HG02981 (cell line): ENCODE data around the gene STMND1.
"Not testable (repeated sequence)": the region's sequence is repeated elsewhere in the genome, so short reads cannot be mapped to it uniquely, and the experiment has no call there.

Experiments used
- ATAC-seq: cut with Tn5 transposase; IDR thresholded peaks from one replicate; pipeline ENCODE4 v1.9.1; 2021; ENCODE audit warnings: mild to moderate bottlenecking, moderate library complexity; ENCODE audit not compliant: unreplicated experiment

The STMND1 gene

GRCh38 chr6:17101422-17102257 lies at the start of gene STMND1:
STMND1 (plus strand) TSS chr6:17102050; CDS start chr6:17102258, 208 bp downstream.
- no peak for ATAC-seq

DNA sequence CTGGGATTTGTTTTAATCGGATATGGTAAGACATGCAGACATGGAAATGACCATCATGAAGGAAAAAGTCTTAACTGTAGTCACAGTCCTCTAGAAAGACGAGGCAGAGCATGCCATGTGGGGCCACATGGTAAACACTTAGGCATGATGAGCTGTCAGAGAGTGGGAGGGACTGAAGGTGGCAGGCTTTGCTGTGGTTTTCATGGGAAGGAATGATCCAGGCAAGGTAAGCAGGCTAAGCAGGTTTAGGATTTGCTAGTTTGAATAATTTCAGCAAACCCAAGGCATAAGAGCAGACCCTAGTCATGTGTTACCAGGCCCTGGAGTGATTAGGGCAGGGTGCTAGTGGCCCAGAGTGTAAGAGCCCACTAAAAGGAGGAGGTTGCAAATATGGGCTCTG lies 47.2 kb upstream of the STMND1 start:
- no peak for ATAC-seq

GRCh38 chr6:17057322-17057721 lies 44.5 kb upstream of the STMND1 start:
- no peak for ATAC-seq

- ATAC-seq, result no peak
Measured at GRCh38 chr6:17058550-17058949, 43.3 kb upstream of the STMND1 start.

GRCh38 chr6:17059022-17059421 lies 42.8 kb upstream of the STMND1 start:
- no peak for ATAC-seq

GRCh38 chr6:17059850-17060249 lies 42.0 kb upstream of the STMND1 start:
- ATAC-seq, result no peak

DNA sequence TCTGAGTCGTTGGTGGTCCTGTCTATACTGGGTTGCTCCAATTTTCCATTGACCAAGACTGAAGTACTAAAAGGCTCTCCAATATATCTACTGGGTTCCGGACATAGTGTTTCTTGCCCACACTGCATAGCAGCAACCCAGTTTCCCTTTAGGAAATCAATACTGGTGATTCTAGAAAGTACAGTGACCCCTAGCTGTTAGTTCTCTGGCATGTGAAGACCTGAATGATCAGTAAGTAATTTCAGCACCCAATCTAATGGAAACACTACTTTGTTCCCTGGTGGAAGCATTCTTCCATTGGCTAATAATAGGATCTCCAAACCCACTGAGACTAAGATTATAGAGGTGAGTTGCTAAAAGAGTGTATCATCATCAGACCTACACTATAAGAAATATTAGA lies 40.8 kb upstream of the STMND1 start:
- no peak for ATAC-seq

DNA sequence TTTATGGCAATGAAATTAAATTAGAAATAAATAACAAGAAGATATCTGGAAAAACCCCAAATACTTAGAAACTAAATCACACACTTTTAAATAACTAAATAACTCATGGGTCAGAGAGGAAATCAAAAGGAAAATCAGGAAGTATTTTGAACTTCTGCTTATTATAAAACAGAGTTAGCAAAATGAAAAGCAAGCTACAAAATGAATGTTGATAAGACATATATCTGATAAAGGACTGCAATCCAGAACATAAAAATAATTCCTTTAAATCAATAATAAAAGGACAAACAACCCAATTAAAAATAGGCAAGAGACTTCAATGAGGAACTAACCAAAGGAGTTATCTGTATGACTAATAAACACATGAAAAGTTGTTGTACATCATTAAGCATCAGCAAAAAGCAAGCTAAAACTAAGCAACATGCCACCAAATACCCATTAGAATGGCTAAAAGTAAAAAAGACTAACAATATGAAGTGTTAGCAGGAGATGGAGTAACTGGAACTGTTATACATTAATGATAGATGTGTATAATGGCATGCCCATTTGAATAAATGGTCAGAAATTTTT lies 38.9 kb upstream of the STMND1 start:
- no peak for ATAC-seq

DNA sequence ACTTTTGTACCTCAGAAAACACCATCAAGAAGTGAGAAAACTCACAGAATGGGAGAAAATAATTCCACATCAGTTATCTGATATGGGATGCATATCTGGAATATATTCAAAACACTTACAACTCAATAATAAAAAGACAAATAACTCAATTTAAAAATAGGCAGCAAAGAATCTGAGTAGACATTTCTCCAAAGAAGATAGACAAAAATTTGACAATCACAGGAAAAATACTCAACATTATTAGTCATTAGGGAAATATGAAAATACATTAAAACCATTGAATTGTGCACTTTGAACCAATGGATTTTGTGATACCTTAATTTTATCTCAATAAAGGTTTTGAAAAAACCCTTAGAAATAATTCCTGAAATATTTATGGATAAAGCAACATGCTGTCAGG lies 36.9 kb upstream of the STMND1 start:
- ATAC-seq, result no peak

GRCh38 chr6:17066610-17067009 lies 35.2 kb upstream of the STMND1 start:
- ATAC-seq, result no peak

DNA sequence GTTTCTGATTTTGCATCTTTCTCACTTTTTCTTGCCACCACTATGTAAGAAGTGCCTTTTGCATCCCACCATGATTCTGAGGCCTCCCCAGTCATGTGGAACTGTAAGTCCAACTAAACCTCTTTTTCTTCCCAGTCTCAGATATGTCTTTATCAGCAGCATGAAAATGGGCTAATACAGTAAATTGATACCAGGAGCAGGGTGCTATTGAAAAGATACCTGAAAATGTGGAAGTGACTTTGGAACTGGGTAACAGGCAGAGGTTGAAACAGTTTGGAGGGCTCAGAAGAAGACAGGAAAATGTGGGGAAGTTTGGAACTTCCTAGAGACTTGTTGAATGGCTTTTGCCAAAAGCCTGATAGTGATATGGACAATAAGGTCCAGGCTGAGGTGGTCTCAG lies 32.9 kb upstream of the STMND1 start:
- ATAC-seq, result not testable (repeated sequence)

DNA sequence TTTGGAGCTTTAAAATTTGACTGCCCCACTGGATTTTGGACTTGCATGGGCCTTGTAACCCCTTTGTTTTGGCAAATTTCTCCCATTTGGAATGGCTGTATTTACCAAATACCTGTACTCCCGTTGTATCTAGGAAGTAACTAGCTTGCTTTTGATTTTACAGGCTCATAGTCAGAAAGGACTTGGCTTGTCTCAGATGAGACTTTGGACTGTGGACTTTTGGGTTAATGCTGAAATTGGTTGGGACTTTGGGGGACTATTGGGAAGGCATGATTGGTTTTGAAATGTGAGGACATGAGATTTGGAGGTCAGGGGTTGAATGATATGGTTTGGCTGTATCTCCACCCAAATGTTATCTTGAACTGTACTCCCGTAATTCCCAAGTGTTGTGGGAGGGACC lies 31.4 kb upstream of the STMND1 start:
- ATAC-seq, result not testable (repeated sequence)

GRCh38 chr6:17073596-17073995 lies 28.3 kb upstream of the STMND1 start:
- ATAC-seq, result not testable (repeated sequence)

GRCh38 chr6:17081273-17081672 lies 20.6 kb upstream of the STMND1 start:
- no peak for ATAC-seq

- no peak for ATAC-seq
Measured at GRCh38 chr6:17081860-17082508, 19.9 kb upstream of the STMND1 start.

GRCh38 chr6:17083397-17083796 lies 18.5 kb upstream of the STMND1 start:
- no peak for ATAC-seq

GRCh38 chr6:17086469-17086868 lies 15.4 kb upstream of the STMND1 start:
- ATAC-seq, result no peak

DNA sequence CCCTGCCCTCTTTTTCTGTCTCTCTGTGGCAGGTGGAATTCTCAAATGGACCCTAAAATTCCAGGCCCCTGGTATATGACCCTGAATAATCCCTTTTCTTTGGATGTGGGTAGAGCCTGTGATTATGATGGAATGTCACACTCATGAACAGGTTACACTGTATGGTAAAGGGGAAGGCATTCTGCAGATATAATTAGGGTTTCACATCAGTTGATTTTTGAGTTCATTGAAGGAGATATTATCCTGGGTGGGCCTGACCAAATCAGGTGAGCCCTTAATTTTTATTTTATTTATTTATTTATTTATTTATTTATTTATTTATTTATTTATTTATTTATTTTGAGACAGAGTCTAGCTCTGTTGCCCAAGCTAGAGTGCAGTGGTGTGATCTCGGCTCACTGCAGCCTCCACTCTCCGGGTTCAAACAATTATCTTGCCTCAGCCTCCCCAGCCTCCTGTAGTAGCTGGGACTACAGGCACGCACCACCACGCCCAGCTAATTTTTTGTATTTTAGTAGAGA lies 13.7 kb upstream of the STMND1 start:
- ATAC-seq, result no peak

DNA sequence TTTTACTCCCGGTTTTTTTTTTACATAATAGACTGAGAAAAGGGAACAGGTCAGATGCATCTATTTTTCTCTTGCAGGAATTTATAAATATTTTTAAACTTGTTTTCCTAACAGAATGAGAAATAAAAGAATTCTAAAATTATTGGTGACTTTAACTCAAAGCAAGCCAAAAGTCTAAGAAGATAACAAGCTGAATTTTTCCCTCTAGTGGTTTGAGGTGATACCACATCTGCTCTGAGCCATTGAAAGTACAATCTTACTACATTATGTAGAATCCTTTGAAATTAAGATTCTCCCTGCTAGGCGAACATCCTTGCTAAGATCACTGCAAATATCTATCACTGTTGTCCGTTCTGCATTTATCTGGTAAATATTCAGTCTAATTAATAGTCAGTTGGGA lies 10.7 kb upstream of the STMND1 start:
- ATAC-seq, result no peak

DNA sequence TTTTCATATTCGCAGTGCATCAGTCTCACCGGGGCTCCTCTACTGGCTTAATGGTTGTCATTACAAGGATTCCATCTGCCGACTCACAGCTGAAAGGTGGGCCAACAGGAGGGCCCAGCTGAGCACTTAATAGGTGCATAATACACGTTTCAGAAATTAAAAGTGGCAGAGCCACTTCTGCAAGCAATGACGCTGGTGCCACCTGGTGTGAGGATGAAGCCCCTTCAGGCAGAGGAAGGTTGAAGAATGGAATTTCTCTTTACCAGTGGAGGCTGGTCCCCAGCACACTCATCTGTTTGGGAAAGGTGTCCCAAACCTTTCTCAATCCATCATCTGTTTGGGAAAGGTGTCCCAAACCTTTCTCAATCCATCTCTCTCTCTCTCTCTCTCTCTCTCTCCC lies 8.2 kb upstream of the STMND1 start:
- ATAC-seq, result no peak

DNA sequence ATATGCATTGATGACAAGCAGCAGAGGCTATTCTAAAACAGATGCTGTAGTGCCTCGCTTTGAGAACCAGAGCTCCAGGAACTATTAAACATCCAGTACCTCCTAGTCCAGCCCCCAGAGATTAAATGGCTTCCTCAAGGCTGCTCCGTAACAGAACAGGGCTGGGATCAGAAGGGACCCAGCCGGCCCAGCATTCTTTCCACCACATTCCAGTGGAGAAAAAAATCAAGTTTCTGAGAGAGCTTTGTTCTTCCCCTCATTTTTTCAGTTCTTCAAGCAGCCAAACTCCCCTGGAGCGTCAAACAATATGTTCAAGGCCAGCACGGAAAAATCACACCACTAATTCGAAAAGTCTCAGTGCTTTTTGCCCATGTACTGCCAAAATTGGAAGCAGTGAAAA lies 5.8 kb upstream of the STMND1 start:
- ATAC-seq, result no peak

GRCh38 chr6:17096652-17097051 lies 5.2 kb upstream of the STMND1 start:
- no peak for ATAC-seq
